Endothelial cell of umbilical vein (primary cell): ENCODE measurements around the gene DOCK4. TPM values are rescaled to one million over a fixed set of nuclear protein-coding genes. Genes with fewer than 3 reads are reported as not detected.

Experiments used
- BruUV-seq: library from RNA; stranded (reverse); fragments of 400-500 nt; replicated peaks from 2 replicates; lab custom pipeline; 2021; lab: Mats Ljungman, UMichigan
- CTCF ChIA-PET: fragments of 300-600, 350-600 bp; sonication (Branson Sonifier 250); formaldehyde crosslinking; loops from one replicate; lab custom pipeline; 2021; ENCODE audit warnings: antibody characterized with exemption, inconsistent platforms; lab: Charles Lee
- POLR2A ChIA-PET: fragments of 300-600, 350-600 bp; sonication (Branson Sonifier 250); formaldehyde crosslinking; loops from one replicate; lab custom pipeline; 2021; ENCODE audit warnings: antibody characterized with exemption, inconsistent platforms; lab: Charles Lee
- DNase-seq: peaks from one replicate; pipeline ENCODE4 v3.0.0-alpha.2; 2011; ENCODE audit warnings: low read depth, low spot score
- FAIRE-seq: peaks from 2 replicates; lab custom pipeline; 2011; peaks lifted over from hg19 to GRCh38; lab: Jason Lieb, UNC
- H2AFZ ChIP-seq: 2 replicates; pipeline ENCODE4 v1.6.0; 2012; ENCODE audit warnings: low read depth, low read length, control low read depth, inconsistent platforms
- H3K27ac ChIP-seq: 2 replicates; pipeline ENCODE4 v1.5.1; 2011; ENCODE audit warnings: low read depth, mild to moderate bottlenecking, control low read depth, low read length, moderate library complexity; ENCODE audit not compliant: insufficient read depth
- H3K27me3 ChIP-seq, 2 experiments: 2 replicates each; pipeline versions ENCODE4 v1.6.0 to v1.6.1; 2011; ENCODE audit warnings: low read length in 2 of 2, mixed read lengths in 1 of 2; ENCODE audit not compliant: control insufficient read depth in 2 of 2, insufficient read depth in 2 of 2
- H3K36me3 ChIP-seq, 2 experiments: 2 replicates in 1 of 2; 3 replicates in 1 of 2; pipeline ENCODE4 v1.5.1; 2011; ENCODE audit warnings: low read length in 2 of 2, mild to moderate bottlenecking in 1 of 2, moderate library complexity in 1 of 2; ENCODE audit not compliant: control insufficient read depth in 2 of 2, insufficient read depth in 2 of 2; ENCODE audit errors: extremely low read depth in 1 of 2
- H3K4me1 ChIP-seq: 3 replicates; pipeline ENCODE4 v1.5.1; 2011; ENCODE audit warnings: mild to moderate bottlenecking, low read length; ENCODE audit not compliant: control insufficient read depth, insufficient read depth; ENCODE audit errors: extremely low read depth
- H3K4me2 ChIP-seq: 2 replicates; pipeline ENCODE4 v1.6.1; 2011; ENCODE audit warnings: low read length, control low read depth, mixed read lengths; ENCODE audit not compliant: insufficient read depth
- H3K4me3 ChIP-seq, 3 experiments: fragments of 200-600 bp in 1 of 3; sonication (generic), shearing (Covaris generic) in 1 of 3; replicated peaks in 1 of 3; 2 replicates each; pipeline ENCODE4 v1.5.1; 2011 to 2016; ENCODE audit warnings: control low read depth in 3 of 3, low read length in 3 of 3, mild to moderate bottlenecking in 2 of 3, inconsistent platforms in 1 of 3, low read depth in 1 of 3, moderate library complexity in 1 of 3; ENCODE audit not compliant: insufficient read depth in 1 of 3
- H3K79me2 ChIP-seq: 2 replicates; pipeline ENCODE4 v1.6.0; 2012; ENCODE audit warnings: low read length, inconsistent platforms; ENCODE audit not compliant: control insufficient read depth, insufficient read depth
- H3K9ac ChIP-seq: replicated peaks from 2 replicates; pipeline ENCODE3; 2011; ENCODE audit warnings: low read length, control low read depth; ENCODE audit not compliant: insufficient read depth; ENCODE audit errors: extremely low read depth
- H3K9me1 ChIP-seq: replicated peaks from 3 replicates; pipeline ENCODE4 v1.6.0; 2011; ENCODE audit warnings: mild to moderate bottlenecking, low read length; ENCODE audit not compliant: control insufficient read depth, insufficient read depth; ENCODE audit errors: extremely low read depth
- H3K9me3 ChIP-seq: replicated peaks from 2 replicates; pipeline ENCODE4 v1.5.1; 2012; ENCODE audit warnings: low read length, inconsistent platforms; ENCODE audit not compliant: control insufficient read depth, insufficient read depth
- H4K20me1 ChIP-seq: replicated peaks from 2 replicates; pipeline ENCODE3; 2011; ENCODE audit warnings: mild to moderate bottlenecking, low read length; ENCODE audit not compliant: control insufficient read depth, insufficient read depth; ENCODE audit errors: extremely low read depth
- CTCF ChIP-seq, 2 donors: IDR thresholded peaks; 1 replicate in 1 of 2; 2 replicates in 1 of 2; pipeline ENCODE4 v1.5.1; 2011; ENCODE audit warnings: low read length in 2 of 2, mild to moderate bottlenecking in 2 of 2, moderate library complexity in 2 of 2, control low read depth in 1 of 2, inconsistent platforms in 1 of 2, low read depth in 1 of 2; ENCODE audit not compliant: insufficient read depth in 1 of 2; ENCODE audit errors: extremely low read depth in 1 of 2
- EZH2 ChIP-seq: IDR thresholded peaks from 2 replicates; pipeline ENCODE4 v1.6.1; 2012; ENCODE audit warnings: borderline replicate concordance, low read depth, mild to moderate bottlenecking, moderate library complexity, low read length, inconsistent platforms; ENCODE audit not compliant: severe bottlenecking
- FOS ChIP-seq: IDR thresholded peaks from 2 replicates; pipeline ENCODE4 v1.6.1; 2011; ENCODE audit warnings: mild to moderate bottlenecking, low read length, moderate library complexity, borderline replicate concordance; ENCODE audit not compliant: insufficient read depth
- GATA2 ChIP-seq: IDR thresholded peaks from 2 replicates; pipeline ENCODE4 v1.7.0; 2011; ENCODE audit warnings: low read depth, mild to moderate bottlenecking, moderate library complexity, mixed read lengths, low read length; ENCODE audit not compliant: insufficient read length, insufficient read depth
- JUN ChIP-seq: IDR thresholded peaks from 2 replicates; pipeline ENCODE4 v1.6.1; 2011; ENCODE audit warnings: borderline replicate concordance, low read depth; ENCODE audit not compliant: insufficient read length, insufficient read depth
- MAX ChIP-seq: IDR thresholded peaks from 2 replicates; pipeline ENCODE4 v1.6.1; 2011; ENCODE audit not compliant: insufficient read depth, insufficient read length
- MYC ChIP-seq: IDR thresholded peaks from one replicate; pipeline ENCODE4 v1.6.1; 2011; ENCODE audit warnings: mild to moderate bottlenecking, low read depth, low read length
- POLR2A ChIP-seq: IDR thresholded peaks from 2 replicates; pipeline ENCODE4 v1.6.1; 2012; ENCODE audit warnings: low read depth, mild to moderate bottlenecking, control low read depth, low read length
- POLR2AphosphoS5 ChIP-seq: IDR thresholded peaks from 2 replicates; pipeline ENCODE4 v1.6.1; 2012; ENCODE audit warnings: low read depth, mild to moderate bottlenecking, control low read depth, low read length, moderate library complexity; ENCODE audit not compliant: insufficient read depth
- dilution Hi-C: fragments of 300-500 bp; cut with MboI; formaldehyde crosslinking; loops from one replicate; pipeline ENCODE4 v1.15.0; 2019; ENCODE audit warnings: low sequenced_read_pairs; ENCODE audit not compliant: extremely low pct_ligation_motif_present
- intact Hi-C: fragments of 100-400 bp; cut with micrococcal nuclease; formaldehyde crosslinking; loops from one replicate; pipeline ENCODE4 v1.10.0; 2022
- polyA plus RNA-seq, 4 experiments: library from polyadenylated mRNA; depleted of rRNA in 3 of 4; stranded (reverse) in 3 of 4; unstranded in 1 of 4; fragments of >200 nt; gene quantifications; 2 replicates each; pipeline versions ENCODE4 v1.2.1 to v1.2.3, GENCODE V29; 2011 to 2012; ENCODE audit warnings: missing spikeins in 1 of 4
- total RNA-seq: library from RNA; stranded (reverse); gene quantifications from 2 replicates; pipeline ENCODE4 v1.2.3, GENCODE V29; 2021

The DOCK4 gene
- total and polyA plus RNA-seq, 2 donors (not counting 3 experiments of a cell fraction or from before 2014, with no cell fraction given) = 47.4 to 164 TPM

- ChIA-PET POLR2A (no interaction called here), CTCF (interaction anchor here (1.0 kb wide), 1 partner anchor 12 kb away, joined by 3 read pairs; no protein-coding TSS in a partner anchor)
- Histone ChIP-seq H3K27me3 (no peaks in the 10 kb centered on the region), H2AFZ (no peak overlapping the region), H3K9me1 (no peaks in the 10 kb centered on the region), H3K9ac (no peak overlapping the region), H3K27ac (no peak overlapping the region), H4K20me1 (peaks cover 3% of the 10 kb centered on the region), H3K4me2 (no peak overlapping the region), H3K79me2 (peaks cover 92% of the 10 kb centered on the region), H3K36me3 (peaks cover 0 to 2% of the 10 kb centered on the region in 2 experiments), H3K4me1 (peaks cover 36% of the 10 kb centered on the region), H3K9me3 (no peaks in the 10 kb centered on the region), H3K4me3 (no peak overlapping the region)
- intact Hi-C loops (no loop called here), dilution Hi-C loops (no loop called here)
- DNase-seq (no peak), FAIRE-seq (no peak)
- TF ChIP-seq GATA2 (no peak), CTCF (IDR thresholded peaks at IDR 0.05; ENCODE audit: extremely low read depth in 1 of 2, insufficient read depth in 1 of 2, low read depth in 1 of 2, low read length in 2 of 2) (no peak), MYC (no peak), POLR2AphosphoS5 (no peak), EZH2 (no peak), FOS (no peak), JUN (no peak), POLR2A (no peak), MAX (no peak)
- BruUV-seq = no TSS peak
These were observed 138.3 kb downstream of the DOCK4 start for GRCh38 chr7:112067632-112068540.
